GM21576 (cell line): ENCODE data around the gene GSX2.
"Not testable (repeated sequence)": the region's sequence is repeated elsewhere in the genome, so short reads cannot be mapped to it uniquely, and the experiment has no call there.

ENCODE experiments used
- ATAC-seq: cut with Tn5 transposase; IDR thresholded peaks from one replicate; pipeline ENCODE4 v1.9.1; 2021; ENCODE audit warnings: mild to moderate bottlenecking, moderate library complexity; ENCODE audit not compliant: unreplicated experiment

Gene GSX2

DNA sequence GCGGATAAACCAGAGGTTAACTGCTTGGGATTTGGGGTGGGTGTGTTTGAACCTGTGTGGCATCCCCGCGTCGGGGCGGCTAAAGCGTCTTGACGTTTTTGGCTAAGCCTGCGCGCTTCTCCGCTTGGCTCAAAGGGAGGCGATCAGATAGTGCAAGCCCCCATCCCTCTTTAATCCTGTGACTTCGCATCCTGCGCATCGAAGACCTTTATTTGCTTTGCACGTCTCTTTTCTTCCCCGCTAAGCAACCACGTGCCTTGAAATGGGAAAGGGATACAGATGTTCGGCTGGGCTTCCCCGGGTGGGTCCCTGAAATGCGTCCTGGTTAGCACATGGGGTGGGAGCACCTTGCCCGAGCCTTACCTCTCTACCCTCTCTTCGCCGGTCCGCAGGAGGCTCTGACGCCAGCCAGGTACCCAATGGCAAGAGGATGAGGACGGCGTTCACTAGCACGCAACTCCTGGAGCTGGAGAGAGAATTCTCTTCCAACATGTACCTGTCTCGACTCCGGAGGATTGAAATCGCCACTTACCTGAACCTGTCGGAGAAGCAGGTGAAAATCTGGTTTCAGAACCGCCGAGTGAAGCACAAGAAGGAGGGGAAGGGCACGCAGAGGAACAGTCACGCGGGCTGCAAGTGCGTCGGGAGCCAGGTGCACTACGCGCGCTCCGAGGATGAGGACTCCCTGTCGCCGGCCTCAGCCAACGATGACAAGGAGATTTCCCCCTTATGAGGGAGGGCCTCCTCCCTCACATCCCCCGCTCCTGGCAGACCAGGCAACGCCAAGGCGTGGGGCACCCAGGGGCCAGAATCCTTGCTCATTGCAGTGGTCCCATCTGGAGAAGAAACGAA, 1.5 kb downstream of the GSX2 start:
- no peak for ATAC-seq

DNA sequence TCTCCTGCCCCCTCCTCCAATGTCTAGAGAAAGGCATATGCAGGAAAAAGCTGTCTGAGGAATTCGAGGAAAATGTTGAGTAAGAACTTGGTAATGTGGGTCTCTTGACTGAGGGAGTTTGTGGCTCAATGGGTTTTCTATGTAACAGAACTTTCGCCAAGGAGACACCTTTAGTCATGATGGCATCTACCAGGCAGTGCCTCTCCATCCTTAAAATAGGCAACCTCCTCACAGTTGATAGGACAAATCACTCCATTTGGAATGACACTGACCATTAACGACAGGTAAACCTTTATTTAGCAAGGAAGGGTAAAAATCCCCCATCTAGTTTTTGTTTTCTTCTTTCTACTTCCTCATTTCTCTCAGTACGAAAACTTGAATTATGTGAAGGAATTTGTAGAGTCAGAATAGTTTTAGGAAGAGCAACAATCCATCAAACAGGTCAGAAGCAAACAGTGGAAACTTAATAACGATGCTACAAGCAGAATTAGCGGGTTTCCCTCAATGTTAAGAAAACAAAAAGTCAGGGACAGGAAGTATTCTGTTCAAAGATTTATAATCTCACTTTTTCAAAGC, 2.7 kb downstream of the GSX2 start:
- no peak for ATAC-seq

DNA sequence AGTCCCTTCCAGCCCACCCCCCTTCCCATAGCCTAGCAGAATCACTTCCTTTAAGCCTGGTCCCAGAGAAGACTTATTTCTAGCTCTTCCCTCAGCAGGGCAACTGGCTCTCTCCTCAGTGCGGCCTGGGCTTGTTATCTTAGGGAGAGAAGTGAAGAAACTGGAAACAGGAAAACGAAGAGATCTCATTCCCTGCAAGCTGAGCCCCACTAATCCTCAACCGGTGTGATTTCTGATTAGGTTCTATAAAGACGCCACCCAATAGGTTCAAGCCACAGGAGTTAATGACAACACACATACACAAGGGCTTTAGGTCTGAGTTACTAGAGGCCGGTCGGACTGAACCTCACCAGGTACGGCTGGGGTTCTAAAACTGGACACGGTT, 3.2 kb downstream of the GSX2 start:
- no peak for ATAC-seq

DNA sequence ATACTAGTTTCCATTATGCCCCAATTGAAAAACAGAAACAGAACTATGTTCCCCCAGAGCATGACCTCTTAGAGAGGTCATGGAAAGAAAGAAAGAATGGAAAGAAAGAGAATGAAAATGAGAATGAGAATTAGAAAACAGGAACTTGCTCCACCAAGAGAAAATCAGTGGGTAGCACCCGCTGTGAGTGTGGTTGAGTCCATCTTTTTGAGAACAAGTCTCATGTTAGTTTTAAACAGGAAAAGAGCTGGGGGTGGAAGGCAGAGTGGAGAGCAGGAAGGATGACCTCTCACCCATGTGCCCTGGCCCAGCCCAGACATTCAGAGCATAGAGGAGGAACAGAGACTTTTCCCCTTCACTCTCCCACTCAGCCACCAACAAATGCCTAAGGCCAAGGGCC, 4.9 kb downstream of the GSX2 start:
- no peak for ATAC-seq

DNA sequence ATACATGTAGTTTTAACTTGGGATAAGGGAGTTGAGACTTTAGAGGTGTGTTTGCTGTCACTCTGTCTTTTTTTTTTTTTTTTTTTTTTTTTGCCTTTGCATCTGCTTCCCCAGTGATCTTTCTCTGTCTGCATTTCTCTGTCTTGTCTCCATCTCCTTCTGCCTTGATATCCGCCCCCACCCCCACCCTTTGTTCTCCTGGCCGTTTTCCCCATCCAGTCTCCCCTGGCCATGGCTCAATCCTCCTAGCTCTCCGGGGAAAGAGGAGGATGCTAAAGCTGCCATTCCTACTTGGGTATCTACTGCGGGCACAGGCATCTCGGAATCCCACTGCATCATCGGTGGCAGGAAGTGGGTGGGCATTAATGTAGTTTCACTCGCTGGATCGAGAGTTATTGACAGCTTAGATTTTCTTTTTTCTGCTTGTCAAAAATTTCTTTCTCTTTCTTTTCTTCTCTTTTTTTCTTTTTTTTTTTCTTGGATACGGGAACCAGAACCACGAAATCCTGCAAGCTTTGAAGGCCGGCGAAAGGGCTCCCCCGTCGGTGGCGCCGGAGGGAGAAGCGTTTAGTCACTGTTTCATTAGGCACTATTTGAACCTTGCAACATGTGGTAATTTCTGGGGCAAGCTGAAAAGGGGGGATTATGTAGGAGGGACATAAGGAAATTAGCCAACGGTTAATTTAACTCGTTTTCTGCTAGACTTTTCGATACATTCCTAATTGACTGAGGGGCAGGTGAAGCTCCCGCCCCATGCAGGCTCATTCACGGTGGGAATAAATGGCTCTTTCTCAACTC, 8.2 kb downstream of the GSX2 start:
- ATAC-seq = no peak

DNA sequence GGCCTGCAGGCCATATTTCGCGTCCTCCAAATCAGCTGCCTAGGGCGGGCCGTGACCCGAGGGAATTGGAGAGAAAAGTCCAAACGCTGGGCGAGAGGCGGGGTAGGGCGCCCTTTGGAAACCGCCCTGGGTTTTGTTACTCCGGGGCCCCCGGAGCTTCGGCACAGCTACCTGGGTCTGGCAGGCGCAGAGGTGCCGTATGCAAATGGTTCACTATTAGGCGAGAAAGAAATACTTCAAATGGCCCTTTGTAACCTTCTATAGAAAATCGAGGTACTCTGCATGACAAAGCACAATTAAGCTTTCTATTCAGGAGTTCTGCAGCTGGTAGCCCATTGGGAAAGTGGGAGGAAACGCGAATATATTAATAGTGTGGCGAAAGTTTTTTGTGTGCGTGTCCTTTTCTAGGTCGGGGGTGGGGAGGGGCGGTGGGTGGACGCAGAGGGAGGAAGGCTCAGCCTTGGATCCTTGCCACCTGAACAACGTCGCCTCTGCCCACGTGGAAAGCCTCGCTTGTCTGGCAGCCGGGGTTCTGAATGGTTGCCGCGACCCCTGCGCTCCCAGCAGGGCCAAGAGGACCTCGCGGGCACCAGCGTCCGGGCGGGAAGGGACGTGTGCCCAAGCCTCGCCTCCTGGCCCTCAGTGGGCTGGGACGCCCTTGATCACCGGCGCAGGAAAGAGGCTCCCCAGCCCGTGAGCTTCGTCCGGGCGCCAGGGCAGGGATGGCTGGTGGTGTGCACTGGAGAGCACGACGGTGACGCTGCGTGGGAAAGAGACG, 9.5 kb downstream of the GSX2 start:
- no peak for ATAC-seq

DNA sequence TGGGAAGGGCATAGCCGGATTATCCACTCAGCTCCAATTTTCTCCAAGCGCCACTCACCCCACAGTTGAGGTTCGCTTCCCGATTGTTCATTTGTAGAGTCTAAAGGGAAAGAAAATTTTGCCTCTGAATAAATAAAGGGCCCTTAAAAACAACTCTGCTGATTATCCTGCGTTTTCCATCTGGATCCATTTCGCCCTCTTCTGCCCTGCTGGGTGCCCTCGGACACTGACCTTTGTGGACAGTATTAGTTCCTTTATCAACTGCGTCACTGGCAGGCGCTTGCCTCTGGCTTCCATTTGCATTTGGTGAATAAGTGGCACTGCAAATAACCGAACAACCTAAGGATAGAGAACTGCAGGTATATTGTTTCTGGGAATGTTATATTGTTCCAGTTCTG, 10.1 kb downstream of the GSX2 start:
- no peak for ATAC-seq

DNA sequence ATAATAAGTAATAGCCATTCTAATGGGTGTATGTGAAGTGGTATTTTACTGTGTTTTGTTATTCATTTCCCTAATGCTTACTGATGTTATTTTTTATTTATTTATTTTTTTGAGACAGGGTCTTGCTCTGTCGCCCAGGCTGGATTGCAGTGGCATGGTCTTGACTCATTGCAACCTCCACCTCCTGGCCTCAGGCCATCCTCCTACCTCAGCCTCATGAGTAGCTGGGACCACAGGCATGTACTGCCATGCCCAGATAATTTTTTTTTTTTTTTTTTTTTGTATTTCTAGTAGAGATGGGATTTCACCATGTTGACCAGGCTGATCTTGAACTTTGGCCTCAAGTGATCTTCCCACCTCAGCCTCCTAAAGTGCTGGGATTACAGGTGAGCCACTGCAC, 13.2 kb downstream of the GSX2 start:
- ATAC-seq = not testable (repeated sequence)

DNA sequence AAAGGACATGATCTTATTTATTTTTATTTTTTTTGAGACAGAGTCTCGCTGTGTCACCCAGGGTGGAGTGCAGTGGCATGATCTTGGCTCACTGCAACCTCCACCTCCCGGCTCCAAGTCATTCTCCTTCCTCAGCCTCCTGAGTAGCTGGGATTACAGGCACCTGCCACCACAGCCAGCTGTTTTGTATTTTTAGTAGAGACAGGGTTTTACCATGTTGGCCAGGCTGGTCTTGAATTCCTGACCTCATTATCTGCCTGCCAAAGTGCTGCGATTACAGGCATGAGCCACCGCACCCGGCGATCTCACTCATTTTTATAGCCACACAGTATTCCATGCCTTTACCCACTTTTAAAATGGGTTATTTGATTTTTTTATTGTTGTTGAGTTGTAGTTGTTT, 16.3 kb downstream of the GSX2 start:
- ATAC-seq = not testable (repeated sequence)

DNA sequence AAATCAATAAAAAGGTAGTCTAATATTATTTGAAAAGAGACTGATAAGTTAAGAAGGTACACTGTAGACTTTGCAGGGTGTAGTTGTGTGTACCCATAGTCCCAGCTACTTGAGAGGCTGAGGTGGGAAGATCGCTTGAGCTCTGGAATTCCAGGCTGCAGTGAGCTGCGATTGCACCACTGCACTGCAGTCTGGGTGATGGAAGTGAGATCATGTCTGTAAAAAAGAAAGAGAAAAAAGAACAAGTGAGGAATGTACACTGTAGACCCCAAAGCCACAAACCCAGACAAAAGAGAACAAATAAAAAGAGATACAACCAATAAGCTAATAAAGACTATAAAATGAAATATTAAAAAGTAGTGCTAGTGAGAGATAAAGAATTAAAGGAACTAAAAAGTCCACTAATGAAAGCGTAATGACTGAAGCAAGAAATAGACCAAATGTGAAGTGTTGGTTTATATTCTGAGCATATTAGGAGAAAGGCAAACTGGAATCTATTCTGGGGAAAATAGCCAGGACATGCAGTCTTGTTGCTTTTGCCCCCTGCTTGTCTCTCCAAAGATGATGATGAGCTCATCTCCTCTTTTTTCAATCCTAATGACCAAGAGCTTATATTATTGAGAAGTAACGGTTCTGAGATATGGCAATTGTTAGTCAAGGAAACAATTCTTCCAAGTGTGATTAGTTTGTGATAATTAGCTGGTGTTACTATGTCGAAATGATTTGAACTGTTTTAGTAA, 19.1 kb downstream of the GSX2 start:
- ATAC-seq = no peak

DNA sequence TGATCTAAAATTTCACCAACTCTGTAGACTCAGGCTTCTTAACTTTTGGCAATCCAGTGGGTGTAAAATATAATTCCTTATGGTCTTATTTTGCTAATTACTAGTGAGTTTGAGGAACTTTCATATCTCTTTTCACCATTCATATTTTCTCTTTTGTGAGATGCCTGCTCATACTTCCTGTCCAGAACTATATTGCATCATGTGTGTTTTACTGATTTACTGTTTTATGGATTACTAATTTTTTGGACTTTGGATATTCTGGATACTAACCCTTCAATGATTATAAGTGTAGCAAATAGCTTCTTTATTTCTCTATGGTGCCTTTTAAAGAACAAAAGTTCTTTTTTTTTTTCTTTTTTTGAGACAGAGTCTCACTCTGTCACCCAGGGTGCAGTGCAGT, 20.6 kb downstream of the GSX2 start:
- no peak for ATAC-seq

DNA sequence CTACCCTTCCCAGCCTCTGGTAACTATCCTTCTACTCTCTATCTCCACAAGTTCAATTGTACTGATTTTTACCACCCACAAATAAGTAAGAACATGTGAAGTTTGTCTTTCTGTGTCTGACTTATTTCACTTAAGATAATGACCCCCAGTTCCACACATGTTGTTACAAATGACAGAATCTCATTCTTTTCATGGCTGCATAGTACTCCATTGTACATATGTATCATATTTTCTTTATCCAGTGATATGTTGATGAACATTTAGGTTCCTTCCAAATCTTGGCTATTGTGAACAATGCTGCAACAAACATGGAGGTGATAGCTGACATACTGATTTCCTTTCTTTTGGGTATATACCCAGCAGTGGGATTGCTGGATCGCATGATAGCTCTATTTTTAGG, 27.7 kb downstream of the GSX2 start:
- ATAC-seq = no peak

DNA sequence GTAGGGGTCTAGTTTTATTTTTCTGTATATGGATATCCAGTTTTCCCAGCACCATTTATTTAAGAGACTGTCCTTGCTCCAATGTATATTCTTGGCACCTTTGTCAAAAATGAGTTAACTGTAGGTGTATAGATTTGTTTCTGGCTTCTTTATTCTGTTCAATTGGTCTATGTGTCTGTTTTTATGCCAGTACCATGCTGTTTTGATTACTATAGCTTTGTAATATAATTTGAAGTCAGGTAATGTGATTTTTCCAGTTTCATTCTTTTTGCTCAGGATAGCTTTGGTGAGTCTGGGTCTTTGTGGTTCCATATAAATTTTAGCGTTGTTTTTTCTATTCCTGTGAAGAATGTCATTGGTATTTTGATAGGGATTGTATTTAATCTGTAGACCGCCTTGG, 28.7 kb downstream of the GSX2 start:
- ATAC-seq = not testable (repeated sequence)

DNA sequence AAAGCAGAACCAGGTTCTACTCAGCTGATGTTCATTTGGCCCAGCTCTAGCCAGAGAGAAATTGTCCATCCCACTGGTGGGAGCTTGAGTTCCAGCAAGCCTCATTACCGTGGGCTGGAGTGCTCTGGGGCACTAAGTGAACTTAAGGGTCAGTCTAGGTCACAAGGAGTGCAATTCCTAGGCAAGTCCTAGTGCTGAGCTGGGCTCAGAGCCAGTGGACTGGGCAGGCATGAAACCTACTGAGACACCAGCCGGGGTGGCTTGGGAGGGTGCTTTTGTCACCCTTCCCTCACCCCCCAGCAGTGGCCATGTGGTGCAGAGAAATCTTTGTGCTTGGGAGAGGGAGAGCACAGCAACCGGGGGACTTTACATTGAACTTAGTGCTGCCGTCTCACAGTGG, 39.4 kb downstream of the GSX2 start:
- ATAC-seq = no peak

DNA sequence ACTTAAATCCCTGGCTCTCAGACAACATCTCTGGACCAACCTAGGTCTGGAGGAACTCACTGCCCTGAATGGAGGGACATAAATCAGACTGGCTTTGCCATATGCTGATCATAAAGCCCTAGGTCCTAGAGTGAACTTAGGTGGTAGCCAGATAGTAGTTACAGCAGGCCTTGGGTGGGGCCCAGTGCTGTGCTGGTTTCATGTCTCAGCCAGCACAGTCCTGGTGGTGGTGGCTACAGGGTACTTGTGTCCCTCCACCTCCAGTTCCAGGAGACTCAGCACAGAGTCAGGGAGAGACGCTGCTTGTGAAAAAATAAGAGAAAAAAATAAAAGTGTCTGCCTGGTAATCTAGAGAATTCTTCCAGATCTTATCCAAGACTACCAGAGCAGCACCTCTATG, 40.3 kb downstream of the GSX2 start:
- no peak for ATAC-seq

DNA sequence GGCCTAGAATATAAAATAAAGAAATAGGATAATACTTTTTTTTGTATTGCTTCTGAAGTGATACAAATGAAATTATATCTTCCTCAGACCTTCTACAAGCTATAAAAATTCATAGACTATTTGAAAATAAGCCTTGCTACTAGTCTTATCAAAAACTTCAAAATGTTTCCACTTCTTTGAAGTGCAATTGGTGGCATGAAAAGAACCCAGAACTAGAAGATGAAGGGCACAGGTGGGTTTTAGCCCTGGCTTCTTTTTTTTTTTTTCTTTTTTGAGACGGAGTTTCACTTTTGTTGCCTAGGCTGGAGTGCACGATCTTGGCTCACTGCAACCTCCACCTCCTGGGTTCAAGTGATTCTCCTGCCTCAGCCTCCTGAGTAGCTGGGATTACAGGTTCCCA, 44.2 kb downstream of the GSX2 start:
- no peak for ATAC-seq

DNA sequence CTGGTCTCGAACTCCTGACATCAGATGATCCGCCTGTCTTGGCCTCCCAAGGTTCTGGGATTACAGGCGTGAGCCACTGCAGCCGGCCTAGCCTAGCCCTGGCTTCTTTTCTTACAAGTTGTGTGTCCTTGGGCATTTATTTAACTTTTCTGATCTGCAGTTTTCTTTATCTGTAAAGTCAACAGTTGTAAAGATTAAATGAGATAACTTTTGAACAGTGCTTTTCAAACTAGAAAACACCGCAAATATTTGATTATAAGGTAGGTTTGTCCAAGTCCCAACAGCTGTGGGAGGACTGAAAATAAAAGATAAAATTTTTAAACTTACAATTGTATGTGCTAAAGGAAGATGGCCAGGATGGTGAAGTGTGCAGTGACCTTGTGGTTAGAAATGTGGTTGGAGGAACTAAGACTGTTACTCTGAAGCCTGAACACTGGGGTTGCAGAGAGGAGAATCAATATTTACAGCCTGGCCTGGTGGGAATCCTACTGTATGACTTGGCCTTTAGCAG, 44.8 kb downstream of the GSX2 start:
- no peak for ATAC-seq

DNA sequence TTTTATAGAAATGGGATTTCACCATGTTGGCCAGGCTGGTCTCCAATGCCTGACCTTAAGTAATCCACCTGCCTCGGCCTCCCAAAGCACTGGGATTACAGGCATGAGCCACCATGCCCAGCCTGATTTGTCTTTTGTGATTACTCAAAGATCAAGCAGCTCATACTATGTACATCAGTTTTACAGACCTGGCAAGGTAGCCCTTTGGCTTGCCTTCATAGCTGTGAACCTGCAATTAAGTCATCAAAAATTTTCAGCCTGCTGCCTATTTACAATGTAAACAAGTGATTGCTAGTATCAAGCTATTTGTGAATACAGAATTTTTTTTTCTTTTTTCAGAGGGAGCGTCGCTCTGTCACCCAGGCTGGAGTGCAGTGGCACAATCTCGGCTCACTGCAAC, 46.2 kb downstream of the GSX2 start:
- ATAC-seq = no peak

DNA sequence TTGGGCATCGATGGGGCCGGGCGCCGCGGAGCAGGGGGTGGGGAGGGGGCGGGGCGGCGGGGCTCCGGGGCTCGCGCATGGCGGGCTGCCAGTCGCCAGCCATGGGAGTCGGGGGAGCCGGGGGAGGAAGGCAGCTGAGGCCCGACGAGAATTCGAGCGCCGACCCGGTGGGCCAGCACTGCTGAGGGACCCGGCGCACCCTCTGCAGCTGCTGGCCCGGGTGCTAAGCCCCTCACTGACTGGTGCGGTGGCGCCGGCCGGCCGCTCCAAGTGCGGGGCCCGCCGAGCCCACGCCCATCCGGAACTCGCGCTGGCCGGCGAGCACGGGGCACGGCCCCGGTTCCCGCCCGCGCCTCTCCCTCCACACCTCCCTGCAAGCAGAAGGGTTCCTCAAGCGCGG, 49.4 kb downstream of the GSX2 start:
- ATAC-seq = no peak
